GM12875 (cell line): ENCODE measurements around the gene TNFSF13B.
"Not testable (repeated sequence)": the region's sequence is repeated elsewhere in the genome, so short reads cannot be mapped to it uniquely, and the experiment has no call there.

Source experiments
- H3K4me3 ChIP-seq: one replicate; pipeline ENCODE4 v1.5.1; 2011; ENCODE audit warnings: low read depth, low read length, control low read depth
- CTCF ChIP-seq: IDR thresholded peaks from 2 replicates; pipeline ENCODE4 v1.5.1; 2011; ENCODE audit warnings: low read depth, mild to moderate bottlenecking, control low read depth, inconsistent platforms, low read length, moderate library complexity, borderline replicate concordance; ENCODE audit not compliant: insufficient read depth

TNFSF13B gene

GRCh38 chr13:108230377-108230776, 39.1 kb upstream of the TNFSF13B start:
- no peak overlapping the region for H3K4me3 ChIP-seq
- TF ChIP-seq CTCF: no peak

DNA sequence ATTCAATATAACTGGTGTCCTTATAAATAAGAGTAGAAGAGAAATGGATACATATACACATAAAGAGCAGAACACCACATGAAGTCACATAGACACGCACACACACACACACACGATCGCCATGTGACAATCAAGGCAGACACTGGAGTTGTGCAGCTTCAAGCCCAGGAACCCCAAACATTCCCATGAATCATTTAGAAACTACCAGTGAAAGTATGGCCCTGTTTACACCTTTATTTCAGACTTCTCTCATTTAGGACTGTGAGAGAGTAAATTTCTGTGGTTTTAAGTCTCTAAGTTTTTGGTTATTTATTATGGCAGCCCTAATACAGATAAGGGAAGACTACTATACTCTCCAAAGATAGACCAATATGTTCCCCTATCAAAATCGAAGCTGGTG, 20.4 kb upstream of the TNFSF13B start:
- no peak for TF ChIP-seq CTCF

DNA sequence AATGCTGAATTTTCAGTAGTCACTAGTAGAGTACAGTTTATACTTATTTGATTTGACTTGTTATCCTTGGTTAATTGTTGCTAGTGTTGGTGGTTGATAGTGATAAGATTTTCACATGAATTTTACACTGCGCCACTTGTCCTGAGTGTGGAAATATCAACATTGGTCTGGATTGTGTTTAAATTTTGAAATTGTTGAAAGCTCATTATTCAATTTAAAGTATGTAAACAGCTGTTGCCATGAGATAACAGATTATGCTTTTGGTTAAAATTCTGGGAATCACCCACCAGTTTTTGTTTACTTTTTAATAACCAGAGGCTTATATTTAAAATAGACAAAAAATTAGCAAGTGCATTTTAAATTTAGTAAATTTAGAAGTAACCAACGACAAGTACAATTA, 12.3 kb upstream of the TNFSF13B start:
- no peak overlapping the region for H3K4me3 ChIP-seq

More for the DNA sequence above, 20.4 kb upstream of the TNFSF13B start:
- no peak overlapping the region for H3K4me3 ChIP-seq

DNA sequence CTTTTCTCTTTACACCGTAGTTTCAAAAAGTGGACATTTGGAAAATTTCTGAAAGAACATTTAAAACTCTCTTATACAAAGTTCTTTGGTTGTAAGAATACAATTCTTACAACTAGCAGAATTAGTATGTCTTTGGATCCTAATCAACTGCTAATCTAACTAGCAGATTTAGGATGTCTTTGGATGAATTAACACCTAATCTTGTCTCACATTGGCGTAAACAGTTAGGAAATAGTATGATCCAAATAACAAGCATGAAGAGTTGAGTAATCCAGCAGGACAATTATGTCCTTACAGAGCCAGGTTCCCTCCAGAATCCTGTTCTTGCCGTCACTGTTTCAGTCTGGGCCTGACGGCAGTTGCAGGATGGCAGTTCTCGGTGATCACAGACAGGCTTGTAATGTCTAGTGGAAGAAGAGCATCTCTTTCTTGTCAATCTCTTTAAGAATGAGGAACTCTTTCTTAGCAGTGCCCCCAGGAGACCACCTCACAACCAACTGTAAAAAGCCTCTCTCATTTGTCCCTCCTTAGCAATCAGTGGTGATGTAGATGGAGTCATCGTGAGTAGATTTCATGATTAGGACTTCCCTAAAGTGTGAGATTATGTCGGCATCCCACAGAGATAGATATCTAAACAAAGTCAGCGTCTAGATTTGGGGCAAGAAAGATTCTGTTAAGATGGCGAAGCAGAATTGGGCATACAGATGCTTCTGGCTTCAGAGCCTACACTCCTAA, 5.7 kb upstream of the TNFSF13B start:
- no peak overlapping the region for H3K4me3 ChIP-seq
- TF ChIP-seq CTCF: no peak

More for the DNA sequence above, 12.3 kb upstream of the TNFSF13B start:
- TF ChIP-seq CTCF: no peak

DNA sequence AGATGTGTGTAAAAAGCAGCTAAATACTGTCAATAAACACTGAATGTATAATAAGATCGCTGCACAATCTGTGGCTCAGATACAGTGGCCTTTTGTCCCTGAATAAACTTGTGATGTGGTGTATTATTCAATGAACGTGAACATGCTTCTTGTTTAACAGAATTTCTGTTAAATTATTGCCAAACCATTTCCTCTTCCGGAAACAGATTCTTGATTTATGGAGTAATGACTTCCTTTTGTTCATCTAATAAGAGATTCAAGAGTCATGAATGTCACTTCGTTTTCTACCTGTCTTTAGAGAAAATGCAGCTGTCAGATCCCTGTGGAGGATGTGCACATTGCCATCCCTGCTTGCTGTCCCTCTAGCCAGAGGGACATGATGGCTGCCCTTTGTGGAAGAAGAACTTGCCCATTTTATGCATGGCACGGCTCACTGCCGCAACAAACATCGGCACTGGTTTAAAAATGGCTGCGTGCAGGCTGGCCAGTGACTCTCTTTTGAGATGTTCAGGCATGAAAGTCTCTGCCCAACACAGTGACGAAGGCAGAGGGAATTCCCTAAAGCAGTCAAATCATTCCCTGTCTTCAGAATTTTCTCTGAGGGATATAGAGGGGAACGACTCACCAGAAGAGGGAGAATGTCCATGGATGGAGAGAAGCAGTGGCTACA, 3.1 kb upstream of the TNFSF13B start:
- no peak overlapping the region for H3K4me3 ChIP-seq
- no peak for TF ChIP-seq CTCF

- TF ChIP-seq CTCF: no peak
- H3K4me3 ChIP-seq: no peak overlapping the region
These were observed 2.2 kb upstream of the TNFSF13B start for GRCh38 chr13:108267347-108267746.

DNA sequence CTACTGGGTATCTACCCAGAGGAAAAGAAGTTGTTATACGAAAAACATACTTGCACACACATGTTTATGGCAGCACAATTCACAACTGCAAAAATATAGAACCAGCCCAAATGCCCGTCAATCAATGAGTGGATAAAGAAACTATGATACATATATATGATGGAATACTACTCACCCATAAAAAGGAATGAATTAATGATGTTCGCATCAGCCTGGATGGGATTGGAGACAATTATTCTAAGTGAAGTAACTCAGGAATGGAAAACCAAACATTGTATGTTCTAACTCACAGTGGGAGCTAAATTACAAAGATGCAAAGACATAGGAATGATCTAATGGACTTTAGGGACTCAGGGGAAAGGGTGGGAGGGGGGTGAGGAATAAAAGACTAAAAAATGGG, 1.7 kb upstream of the TNFSF13B start:
- H3K4me3 ChIP-seq: not testable (repeated sequence)
